ENCODE data around the gene NOTCH1.
A peak's percentile ranks its signal among the peaks of the same experiment; 100 is the strongest.

Gene NOTCH1

GRCh38 chr9:136487672-136488071, 58.2 kb downstream of the NOTCH1 start:
- no peak overlapping the region for H3K4me3 ChIP-seq (ENCODE audit: low read depth in 1 of 2, low read length in 2 of 2)
- peaks cover 0 to 4% of the 10 kb centered on the region in 2 donors for H3K36me3 ChIP-seq (ENCODE audit: control insufficient read depth in 1 of 2, insufficient read depth in 2 of 2, low read length in 2 of 2)
- no peak overlapping the region for H3K27ac ChIP-seq (ENCODE audit: low read length)
- peaks cover 0 to 11% of the 10 kb centered on the region in 2 donors for H3K4me1 ChIP-seq (ENCODE audit: control insufficient read depth in 1 of 2, insufficient read depth in 2 of 2, low read length in 2 of 2)
- H3K9me3 ChIP-seq (ENCODE audit: control insufficient read depth in 1 of 2, low read length in 2 of 2), result no peaks in the 10 kb centered on the region
- no peaks in the 10 kb centered on the region for H3K27me3 ChIP-seq (ENCODE audit: low read depth, low read length)

- peaks cover 0 to 9% of the 10 kb centered on the region in 2 donors for H3K36me3 ChIP-seq (ENCODE audit: control insufficient read depth in 1 of 2, insufficient read depth in 2 of 2, low read length in 2 of 2)
- no peak overlapping the region for H3K4me3 ChIP-seq (ENCODE audit: low read depth in 1 of 2, low read length in 2 of 2)
- no peaks in the 10 kb centered on the region for H3K27me3 ChIP-seq (ENCODE audit: low read depth, low read length)
- no peaks in the 10 kb centered on the region for H3K9me3 ChIP-seq (ENCODE audit: control insufficient read depth in 1 of 2, low read length in 2 of 2)
- no peak overlapping the region for H3K27ac ChIP-seq (ENCODE audit: low read length)
- H3K4me1 ChIP-seq (ENCODE audit: control insufficient read depth in 1 of 2, insufficient read depth in 2 of 2, low read length in 2 of 2), result peaks cover under 1 to 13% of the 10 kb centered on the region in 2 donors
These were observed 58.8 kb downstream of the NOTCH1 start for GRCh38 chr9:136486823-136487620.

GRCh38 chr9:136486131-136486530, 59.7 kb downstream of the NOTCH1 start:
- peaks cover 6 to 22% of the 10 kb centered on the region in 2 donors for H3K4me1 ChIP-seq (ENCODE audit: control insufficient read depth in 1 of 2, insufficient read depth in 2 of 2, low read length in 2 of 2)
- peaks cover 0 to 9% of the 10 kb centered on the region in 2 donors for H3K36me3 ChIP-seq (ENCODE audit: control insufficient read depth in 1 of 2, insufficient read depth in 2 of 2, low read length in 2 of 2)
- no peaks in the 10 kb centered on the region for H3K9me3 ChIP-seq (ENCODE audit: control insufficient read depth in 1 of 2, low read length in 2 of 2)
- no peaks in the 10 kb centered on the region for H3K27me3 ChIP-seq (ENCODE audit: low read depth, low read length)
- H3K27ac ChIP-seq (ENCODE audit: low read length), result no peak overlapping the region
- H3K4me3 ChIP-seq (ENCODE audit: low read depth in 1 of 2, low read length in 2 of 2), result no peak overlapping the region

- Histone ChIP-seq H3K27ac (ENCODE audit: low read length) (no peak overlapping the region), H3K4me3 (ENCODE audit: low read depth in 1 of 2, low read length in 2 of 2) (no peak overlapping the region), H3K36me3 (ENCODE audit: control insufficient read depth in 1 of 2, insufficient read depth in 2 of 2, low read length in 2 of 2) (peaks cover 0 to 9% of the 10 kb centered on the region in 2 donors), H3K4me1 (ENCODE audit: control insufficient read depth in 1 of 2, insufficient read depth in 2 of 2, low read length in 2 of 2) (peaks cover 6 to 23% of the 10 kb centered on the region in 2 donors), H3K9me3 (ENCODE audit: control insufficient read depth in 1 of 2, low read length in 2 of 2) (no peaks in the 10 kb centered on the region), H3K27me3 (ENCODE audit: low read depth, low read length) (no peaks in the 10 kb centered on the region)
These were observed 60.5 kb downstream of the NOTCH1 start for GRCh38 chr9:136485049-136486045.

GRCh38 chr9:136484153-136485048, 61.4 kb downstream of the NOTCH1 start:
- H3K4me1 ChIP-seq (ENCODE audit: control insufficient read depth in 1 of 2, insufficient read depth in 2 of 2, low read length in 2 of 2), result peaks cover 6 to 28% of the 10 kb centered on the region in 2 donors
- peak overlapping the region; percentile 57 to 78 for H3K4me3 ChIP-seq (ENCODE audit: low read depth in 1 of 2, low read length in 2 of 2)
- no peak overlapping the region for H3K27ac ChIP-seq (ENCODE audit: low read length)
- no peaks in the 10 kb centered on the region for H3K9me3 ChIP-seq (ENCODE audit: control insufficient read depth in 1 of 2, low read length in 2 of 2)
- H3K27me3 ChIP-seq (ENCODE audit: low read depth, low read length), result no peaks in the 10 kb centered on the region
- H3K36me3 ChIP-seq (ENCODE audit: control insufficient read depth in 1 of 2, insufficient read depth in 2 of 2, low read length in 2 of 2), result peaks cover 0 to 9% of the 10 kb centered on the region in 2 donors

- Histone ChIP-seq H3K9me3 (ENCODE audit: control insufficient read depth in 1 of 2, low read length in 2 of 2) (no peaks in the 10 kb centered on the region), H3K36me3 (ENCODE audit: control insufficient read depth in 1 of 2, insufficient read depth in 2 of 2, low read length in 2 of 2) (peaks cover 0 to 9% of the 10 kb centered on the region in 2 donors), H3K4me1 (ENCODE audit: control insufficient read depth in 1 of 2, insufficient read depth in 2 of 2, low read length in 2 of 2) (peaks cover 6 to 28% of the 10 kb centered on the region in 2 donors), H3K4me3 (ENCODE audit: low read depth in 1 of 2, low read length in 2 of 2) (peak overlapping the region; percentile 57 to 78), H3K27ac (ENCODE audit: low read length) (peak overlapping the region; percentile 96), H3K27me3 (ENCODE audit: low read depth, low read length) (no peaks in the 10 kb centered on the region)
These were observed 62.2 kb downstream of the NOTCH1 start for GRCh38 chr9:136483589-136484152.

GRCh38 chr9:136482793-136483588, 62.9 kb downstream of the NOTCH1 start, which contains the start of gene SEC16A:
Gene SEC16A (minus strand): TSS chr9:136483040. CDS start chr9:136477615, 5,425 bp downstream.
- Histone ChIP-seq H3K4me1 (ENCODE audit: control insufficient read depth in 1 of 2, insufficient read depth in 2 of 2, low read length in 2 of 2) (peaks cover 6 to 28% of the 10 kb centered on the region in 2 donors), H3K36me3 (ENCODE audit: control insufficient read depth in 1 of 2, insufficient read depth in 2 of 2, low read length in 2 of 2) (peaks cover 0 to 9% of the 10 kb centered on the region in 2 donors), H3K27ac (ENCODE audit: low read length) (peak within 1 kb of the TSS; percentile 96), H3K9me3 (ENCODE audit: control insufficient read depth in 1 of 2, low read length in 2 of 2) (no peaks in the 10 kb centered on the region), H3K27me3 (ENCODE audit: low read depth, low read length) (no peaks in the 10 kb centered on the region), H3K4me3 (ENCODE audit: low read depth in 1 of 2, low read length in 2 of 2) (peak within 1 kb of the TSS; percentile 82 to 87)

GRCh38 chr9:136482046-136482792, 63.6 kb downstream of the NOTCH1 start:
- peaks cover 3 to 15% of the 10 kb centered on the region in 2 donors for H3K36me3 ChIP-seq (ENCODE audit: control insufficient read depth in 1 of 2, insufficient read depth in 2 of 2, low read length in 2 of 2)
- H3K4me1 ChIP-seq (ENCODE audit: control insufficient read depth in 1 of 2, insufficient read depth in 2 of 2, low read length in 2 of 2), result peaks cover 6 to 28% of the 10 kb centered on the region in 2 donors
- H3K27ac ChIP-seq (ENCODE audit: low read length), result peak overlapping the region; percentile 87
- H3K9me3 ChIP-seq (ENCODE audit: control insufficient read depth in 1 of 2, low read length in 2 of 2), result no peaks in the 10 kb centered on the region
- H3K27me3 ChIP-seq (ENCODE audit: low read depth, low read length), result no peaks in the 10 kb centered on the region
- H3K4me3 ChIP-seq (ENCODE audit: low read depth in 1 of 2, low read length in 2 of 2), result peak overlapping the region; percentile 82 to 87

- no peaks in the 10 kb centered on the region for H3K27me3 ChIP-seq (ENCODE audit: low read depth, low read length)
- H3K9me3 ChIP-seq (ENCODE audit: control insufficient read depth in 1 of 2, low read length in 2 of 2), result no peaks in the 10 kb centered on the region
- peaks cover 6 to 28% of the 10 kb centered on the region in 2 donors for H3K4me1 ChIP-seq (ENCODE audit: control insufficient read depth in 1 of 2, insufficient read depth in 2 of 2, low read length in 2 of 2)
- peaks cover 9 to 21% of the 10 kb centered on the region in 2 donors for H3K36me3 ChIP-seq (ENCODE audit: control insufficient read depth in 1 of 2, insufficient read depth in 2 of 2, low read length in 2 of 2)
- peak overlapping the region; percentile 82 to 87 for H3K4me3 ChIP-seq (ENCODE audit: low read depth in 1 of 2, low read length in 2 of 2)
- peak overlapping the region; percentile 87 for H3K27ac ChIP-seq (ENCODE audit: low read length)
These were observed 64.3 kb downstream of the NOTCH1 start for GRCh38 chr9:136481558-136481957.
